ENCODE results near the gene BEST4.

The BEST4 gene

DNA sequence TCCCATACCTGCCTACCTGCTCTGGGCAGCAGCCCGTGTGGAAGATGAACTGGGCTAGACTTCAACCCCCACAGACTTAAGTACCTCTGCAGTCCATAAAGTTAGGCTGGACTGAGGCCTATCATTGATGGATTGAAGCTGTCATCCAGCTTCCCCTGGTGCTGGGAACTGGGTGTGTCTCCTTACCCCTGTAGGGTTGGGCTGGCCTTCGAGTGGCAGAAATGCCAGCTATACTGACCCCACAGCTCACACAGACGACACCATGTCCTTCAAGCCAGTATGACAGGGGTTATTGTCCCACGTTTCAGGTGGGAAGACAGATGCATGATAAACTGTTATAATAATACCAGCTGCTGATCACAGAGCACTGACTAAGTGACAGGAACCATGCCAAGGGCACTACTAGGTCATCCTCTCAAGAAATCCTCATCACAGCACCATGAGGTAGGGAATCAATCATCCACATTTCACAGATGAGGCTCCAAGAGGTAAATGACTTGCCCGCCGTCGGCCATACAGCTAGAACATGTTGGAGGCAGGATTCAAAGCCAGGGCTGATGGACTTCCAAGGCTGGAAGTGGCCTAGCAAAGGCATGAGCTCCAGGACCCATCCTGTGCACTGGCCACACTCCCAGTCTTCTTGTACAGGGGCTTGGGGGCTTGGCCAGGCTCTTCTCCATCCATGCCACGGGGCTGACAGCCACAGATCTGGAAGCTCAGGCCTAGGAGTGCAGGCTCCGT, at the start of gene BEST4:
Gene BEST4 (minus strand): TSS at position 51 of the 741 bp plus-strand sequence. CDS start 465 bp downstream, outside the sequence.
- TF ChIP-seq, protein P1, sequence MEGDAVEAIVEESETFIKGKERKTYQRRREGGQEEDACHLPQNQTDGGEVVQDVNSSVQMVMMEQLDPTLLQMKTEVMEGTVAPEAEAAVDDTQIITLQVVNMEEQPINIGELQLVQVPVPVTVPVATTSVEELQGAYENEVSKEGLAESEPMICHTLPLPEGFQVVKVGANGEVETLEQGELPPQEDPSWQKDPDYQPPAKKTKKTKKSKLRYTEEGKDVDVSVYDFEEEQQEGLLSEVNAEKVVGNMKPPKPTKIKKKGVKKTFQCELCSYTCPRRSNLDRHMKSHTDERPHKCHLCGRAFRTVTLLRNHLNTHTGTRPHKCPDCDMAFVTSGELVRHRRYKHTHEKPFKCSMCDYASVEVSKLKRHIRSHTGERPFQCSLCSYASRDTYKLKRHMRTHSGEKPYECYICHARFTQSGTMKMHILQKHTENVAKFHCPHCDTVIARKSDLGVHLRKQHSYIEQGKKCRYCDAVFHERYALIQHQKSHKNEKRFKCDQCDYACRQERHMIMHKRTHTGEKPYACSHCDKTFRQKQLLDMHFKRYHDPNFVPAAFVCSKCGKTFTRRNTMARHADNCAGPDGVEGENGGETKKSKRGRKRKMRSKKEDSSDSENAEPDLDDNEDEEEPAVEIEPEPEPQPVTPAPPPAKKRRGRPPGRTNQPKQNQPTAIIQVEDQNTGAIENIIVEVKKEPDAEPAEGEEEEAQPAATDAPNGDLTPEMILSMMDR (IDR thresholded peaks at IDR 0.05): no peak
- Histone ChIP-seq H3K4me1 (peaks cover 5% of the 10 kb centered on the region), H3K4me3 (ENCODE audit: low read depth, low read length) (no peak within 1 kb of the TSS), H3K4me2 (ENCODE audit: low read length) (no peak within 1 kb of the TSS), H3K36me3 (ENCODE audit: control insufficient read depth, insufficient read depth, low read length) (no peaks in the 10 kb centered on the region), H3K27me3 (ENCODE audit: control insufficient read depth, insufficient read depth, low read length) (no peaks in the 10 kb centered on the region), H3K27ac (no peak within 1 kb of the TSS), H3K79me2 (no peaks in the 10 kb centered on the region), H3K9ac (no peak within 1 kb of the TSS), H3K9me3 (ENCODE audit: control insufficient read depth, low read length) (no peaks in the 10 kb centered on the region), H2AFZ (no peak within 1 kb of the TSS)

DNA sequence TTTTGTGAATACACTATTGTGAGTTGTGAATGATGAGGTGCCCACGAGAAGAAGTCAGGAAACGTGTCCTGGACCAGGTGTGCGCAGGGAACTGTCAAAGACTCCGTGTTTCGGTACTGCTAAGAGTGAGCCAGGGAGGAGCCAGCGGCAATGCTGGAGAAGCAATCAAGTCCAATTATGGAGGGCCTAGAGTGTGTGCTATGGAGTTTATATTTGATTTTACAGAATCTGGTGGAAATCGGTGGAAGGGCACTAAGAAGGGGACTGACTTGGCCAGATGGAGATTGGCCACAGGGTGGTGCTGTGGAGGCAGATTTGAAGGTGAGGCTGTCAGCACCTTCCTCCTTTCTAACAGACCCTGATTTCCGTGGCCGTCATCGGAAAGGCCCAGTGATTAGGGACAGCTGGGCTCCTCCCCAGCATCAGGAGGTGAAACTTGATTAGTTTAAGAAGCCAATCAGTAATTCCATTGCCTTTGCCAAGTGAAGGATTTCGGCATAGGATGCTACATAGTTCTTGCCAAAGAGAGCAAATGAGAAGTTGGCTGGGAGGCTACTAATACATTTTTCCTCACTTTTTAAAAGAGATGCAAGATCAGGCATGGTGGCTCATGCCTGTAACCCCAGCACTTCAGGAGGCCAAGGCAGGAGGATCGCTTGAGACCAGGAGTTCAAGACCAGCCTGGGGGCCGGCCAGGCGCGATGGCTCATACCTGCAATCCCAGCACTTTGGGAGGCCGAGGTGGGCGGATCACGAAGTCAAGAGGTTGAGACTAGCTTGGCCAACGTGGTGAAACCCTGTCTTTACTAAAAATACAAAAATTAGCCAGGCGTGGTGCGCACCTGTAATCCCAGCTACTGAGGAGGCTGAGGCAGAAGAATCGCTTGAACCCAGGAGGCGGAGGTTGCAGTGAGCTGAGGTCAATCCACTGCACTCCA, 48.0 kb upstream of the BEST4 start:
- H3K4me2 ChIP-seq (ENCODE audit: low read length): peak overlapping the region; percentile 5
- no peak overlapping the region for H3K27ac ChIP-seq
- H3K36me3 ChIP-seq (ENCODE audit: control insufficient read depth, insufficient read depth, low read length): no peaks in the 10 kb centered on the region
- H2AFZ ChIP-seq: peak overlapping the region; percentile 17
- H3K4me3 ChIP-seq (ENCODE audit: low read depth, low read length): no peak overlapping the region
- TF ChIP-seq, protein P1 (IDR thresholded peaks at IDR 0.05): peak; percentile 70
- no peaks in the 10 kb centered on the region for H3K79me2 ChIP-seq
- H3K9ac ChIP-seq: no peak overlapping the region
- H3K4me1 ChIP-seq: no peaks in the 10 kb centered on the region
- H3K9me3 ChIP-seq (ENCODE audit: control insufficient read depth, low read length): no peaks in the 10 kb centered on the region
- H3K27me3 ChIP-seq (ENCODE audit: control insufficient read depth, insufficient read depth, low read length): no peaks in the 10 kb centered on the region

DNA sequence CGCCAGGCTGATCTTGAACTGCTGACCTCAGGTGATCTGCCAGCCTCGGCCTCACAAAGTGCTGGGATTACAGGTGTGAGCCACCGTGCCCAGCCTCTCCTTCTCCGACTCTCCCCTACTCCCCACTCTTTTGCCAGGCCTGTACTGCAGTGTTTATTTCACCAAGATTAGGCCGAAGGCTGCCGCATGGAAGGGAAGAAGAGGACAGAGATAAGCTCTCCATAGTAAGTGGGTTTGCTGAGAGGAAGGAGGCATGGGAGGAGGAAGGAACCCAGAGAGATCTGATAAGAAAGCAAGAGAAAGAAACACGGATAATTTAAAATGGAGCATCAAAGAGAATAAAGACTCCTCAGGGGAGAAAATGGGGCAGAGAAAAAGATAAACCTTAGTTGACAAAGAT, 46.4 kb upstream of the BEST4 start:
- Histone ChIP-seq H2AFZ (no peak overlapping the region), H3K79me2 (no peaks in the 10 kb centered on the region), H3K4me1 (no peaks in the 10 kb centered on the region), H3K4me2 (ENCODE audit: low read length) (peak overlapping the region; percentile 4), H3K4me3 (ENCODE audit: low read depth, low read length) (no peak overlapping the region), H3K27me3 (ENCODE audit: control insufficient read depth, insufficient read depth, low read length) (no peaks in the 10 kb centered on the region), H3K27ac (no peak overlapping the region), H3K9me3 (ENCODE audit: control insufficient read depth, low read length) (no peaks in the 10 kb centered on the region), H3K9ac (no peak overlapping the region), H3K36me3 (ENCODE audit: control insufficient read depth, insufficient read depth, low read length) (no peaks in the 10 kb centered on the region)
- TF ChIP-seq, protein P1 (IDR thresholded peaks at IDR 0.05): no peak

DNA sequence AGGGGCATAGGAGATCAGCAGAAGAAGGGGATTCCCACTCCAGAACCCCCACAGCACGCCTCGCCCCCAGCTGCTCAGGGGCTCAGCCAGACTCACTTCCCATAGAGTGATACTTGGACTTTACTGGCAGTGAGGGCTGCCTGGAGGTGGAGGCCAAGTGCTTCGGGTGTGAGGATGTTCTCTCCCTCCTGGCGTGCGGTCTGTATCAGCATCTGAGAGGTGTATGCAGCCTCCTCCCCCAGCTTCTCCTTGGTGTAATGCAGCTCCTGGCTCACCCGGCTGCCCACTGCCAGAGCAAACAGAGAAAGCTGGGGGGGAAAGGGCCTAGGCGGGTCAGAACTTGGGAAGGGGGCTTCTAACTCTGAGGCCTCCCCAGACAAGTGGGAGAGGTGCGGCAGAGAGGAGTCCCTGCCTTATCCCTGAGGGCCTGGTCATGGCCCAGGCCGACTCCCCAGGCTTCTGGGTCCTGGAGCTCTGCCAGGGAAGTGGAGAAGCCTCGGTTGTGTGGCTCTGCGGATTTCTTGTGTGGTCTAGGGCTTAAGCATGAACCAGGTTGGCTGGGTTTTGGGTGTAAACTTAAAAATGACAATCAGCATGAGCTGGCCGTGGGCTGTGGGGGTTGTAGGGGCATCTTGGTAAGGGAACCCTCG, 44.2 kb upstream of the BEST4 start:
- Histone ChIP-seq H3K27me3 (ENCODE audit: control insufficient read depth, insufficient read depth, low read length) (no peaks in the 10 kb centered on the region), H3K9ac (no peak overlapping the region), H3K36me3 (ENCODE audit: control insufficient read depth, insufficient read depth, low read length) (no peaks in the 10 kb centered on the region), H3K9me3 (ENCODE audit: control insufficient read depth, low read length) (no peaks in the 10 kb centered on the region), H3K4me1 (no peaks in the 10 kb centered on the region), H2AFZ (no peak overlapping the region), H3K4me2 (ENCODE audit: low read length) (no peak overlapping the region), H3K27ac (no peak overlapping the region), H3K4me3 (ENCODE audit: low read depth, low read length) (no peak overlapping the region), H3K79me2 (no peaks in the 10 kb centered on the region)
- TF ChIP-seq, protein P1 (IDR thresholded peaks at IDR 0.05): no peak
